Mesenchymal stem cell (in vitro differentiated cells and primary cell): ENCODE data around the gene BEGAIN.

Source experiments
- DNase-seq: peaks from one replicate; pipeline ENCODE4 v3.0.0-alpha.2; 2013
- H2AFZ ChIP-seq: one replicate; pipeline ENCODE4 v1.6.1; 2013; ENCODE audit warnings: low read depth, mild to moderate bottlenecking, control low read depth, inconsistent platforms, low read length, moderate library complexity
- H2AK5ac ChIP-seq: 2 replicates; pipeline ENCODE4 v1.6.1; 2013; ENCODE audit warnings: low read length, moderate library complexity, mild to moderate bottlenecking, inconsistent platforms; ENCODE audit not compliant: severe bottlenecking
- H2BK120ac ChIP-seq: one replicate; pipeline ENCODE4 v1.6.1; 2013; ENCODE audit warnings: low read depth, mild to moderate bottlenecking, inconsistent platforms, low read length, moderate library complexity
- H2BK12ac ChIP-seq, 2 experiments: one replicate each; pipeline ENCODE4 v1.6.1; 2013; ENCODE audit warnings: inconsistent platforms in 2 of 2, low read length in 2 of 2, mild to moderate bottlenecking in 2 of 2, moderate library complexity in 2 of 2, control low read depth in 1 of 2
- H2BK15ac ChIP-seq: one replicate; pipeline ENCODE4 v1.6.1; 2013; ENCODE audit warnings: mild to moderate bottlenecking, low read depth, inconsistent platforms; ENCODE audit not compliant: poor library complexity, severe bottlenecking
- H2BK5ac ChIP-seq: 2 replicates; pipeline ENCODE4 v1.6.1; 2013; ENCODE audit warnings: low read depth, mild to moderate bottlenecking, low read length, control low read depth, inconsistent platforms; ENCODE audit not compliant: poor library complexity, severe bottlenecking
- H3K14ac ChIP-seq, 2 experiments: one replicate each; pipeline ENCODE4 v1.6.1; 2013; ENCODE audit warnings: inconsistent platforms in 2 of 2, low read length in 2 of 2, control low read depth in 1 of 2, mild to moderate bottlenecking in 1 of 2, moderate library complexity in 1 of 2
- H3K18ac ChIP-seq, 2 experiments: one replicate each; pipeline ENCODE4 v1.6.1; 2013; ENCODE audit warnings: inconsistent platforms in 2 of 2, low read length in 2 of 2, control low read depth in 1 of 2, low read depth in 1 of 2, mild to moderate bottlenecking in 1 of 2
- H3K23ac ChIP-seq, 2 experiments: one replicate each; pipeline ENCODE4 v1.6.1; 2013; ENCODE audit warnings: inconsistent platforms in 2 of 2, low read length in 2 of 2, mild to moderate bottlenecking in 2 of 2, moderate library complexity in 2 of 2, control low read depth in 1 of 2
- H3K27ac ChIP-seq: 2 replicates; pipeline ENCODE4 v1.5.1; 2013; ENCODE audit warnings: mild to moderate bottlenecking, moderate library complexity, low read length, control low read depth, inconsistent platforms; ENCODE audit not compliant: poor library complexity, severe bottlenecking
- H3K27me3 ChIP-seq, 2 experiments: 2 replicates each; pipeline versions ENCODE4 v1.6.1 to v1.7.0; 2013; ENCODE audit warnings: low read length in 2 of 2, mild to moderate bottlenecking in 2 of 2, moderate library complexity in 2 of 2, control low read depth in 1 of 2, inconsistent platforms in 1 of 2; ENCODE audit not compliant: control insufficient read depth in 1 of 2, insufficient read depth in 1 of 2
- H3K36me3 ChIP-seq, 2 experiments: 2 replicates each; pipeline versions ENCODE4 v1.6.1 to v1.7.0; 2013; ENCODE audit warnings: low read length in 2 of 2, control low read depth in 1 of 2, inconsistent platforms in 1 of 2, low read depth in 1 of 2, mild to moderate bottlenecking in 1 of 2; ENCODE audit not compliant: insufficient read depth in 2 of 2, control insufficient read depth in 1 of 2
- H3K4ac ChIP-seq, 2 experiments: one replicate each; pipeline ENCODE4 v1.6.1; 2013; ENCODE audit warnings: inconsistent platforms in 2 of 2, low read length in 2 of 2, mild to moderate bottlenecking in 2 of 2, moderate library complexity in 2 of 2, control low read depth in 1 of 2, low read depth in 1 of 2
- H3K4me1 ChIP-seq: 2 replicates; pipeline ENCODE4 v1.6.1; 2013; ENCODE audit warnings: low read depth, low read length, control low read depth; ENCODE audit not compliant: control insufficient read depth, insufficient read depth
- H3K4me2 ChIP-seq: 2 replicates; pipeline ENCODE4 v1.6.1; 2013; ENCODE audit warnings: low read length, mild to moderate bottlenecking, inconsistent platforms; ENCODE audit not compliant: poor library complexity, severe bottlenecking
- H3K4me3 ChIP-seq, 2 experiments: 2 replicates each; pipeline versions ENCODE4 v1.5.1 to v1.7.0; 2013; ENCODE audit warnings: low read length in 2 of 2, mild to moderate bottlenecking in 2 of 2, control low read depth in 1 of 2, low read depth in 1 of 2; ENCODE audit not compliant: insufficient read depth in 1 of 2
- H3K79me1 ChIP-seq: replicated peaks from 2 replicates; pipeline ENCODE4 v1.6.1; 2013; ENCODE audit warnings: mild to moderate bottlenecking, control low read depth, low read length, inconsistent platforms; ENCODE audit not compliant: poor library complexity, severe bottlenecking
- H3K9ac ChIP-seq: 2 replicates; pipeline ENCODE4 v1.7.0; 2013; ENCODE audit warnings: mild to moderate bottlenecking, low read length, moderate library complexity
- H3K9me3 ChIP-seq: 2 replicates; pipeline ENCODE4 v1.7.0; 2013; ENCODE audit warnings: mild to moderate bottlenecking, low read length; ENCODE audit not compliant: control insufficient read depth
- H4K8ac ChIP-seq: one replicate; pipeline ENCODE4 v1.6.1; 2013; ENCODE audit warnings: inconsistent platforms, mild to moderate bottlenecking, low read length, moderate library complexity
- H4K91ac ChIP-seq: one replicate; pipeline ENCODE4 v1.6.1; 2013; ENCODE audit warnings: mild to moderate bottlenecking, low read length, inconsistent platforms
- WGBS: methylation state at CpG from one replicate; pipeline ENCODE4 v1.1.7; 2013; ENCODE audit warnings: mixed read lengths; 5-methylcytosine and 5-hydroxymethylcytosine counted together

Gene BEGAIN

GRCh38 chr14:100586153-100586402 lies 1.1 kb downstream of the BEGAIN start:
- Histone ChIP-seq H2BK12ac (no peak overlapping the region), H2AK5ac (no peak overlapping the region), H3K23ac (no peak overlapping the region), H4K91ac (no peak overlapping the region), H3K4me1 (peaks cover 16% of the 10 kb centered on the region), H3K9ac (no peak overlapping the region), H3K4me2 (peak overlapping the region; percentile 96), H3K14ac (no peak overlapping the region), H3K4me3 (peak overlapping the region in 1 of 2 experiments; percentile 8), H3K9me3 (no peaks in the 10 kb centered on the region), H3K18ac (no peak overlapping the region), H3K27me3 (peaks cover 21 to 62% of the 10 kb centered on the region in 2 experiments), H2BK15ac (no peak overlapping the region), H3K4ac (no peak overlapping the region), H2BK120ac (no peak overlapping the region), H3K36me3 (no peaks in the 10 kb centered on the region), H4K8ac (no peak overlapping the region), H2AFZ (peak overlapping the region; percentile 46), H2BK5ac (no peak overlapping the region), H3K27ac (no peak overlapping the region), H3K79me1 (no peaks in the 10 kb centered on the region)
- 47% methylated on average over 8 of the region's 8 CpGs for WGBS
- DNase-seq: no peak

- H2AFZ ChIP-seq: no peak overlapping the region
- H3K36me3 ChIP-seq: no peaks in the 10 kb centered on the region
- H4K8ac ChIP-seq: no peak overlapping the region
- H3K27me3 ChIP-seq: peaks cover 18 to 57% of the 10 kb centered on the region in 2 experiments
- H2BK12ac ChIP-seq: no peak overlapping the region
- H3K23ac ChIP-seq: no peak overlapping the region
- H3K4me1 ChIP-seq: peaks cover 16% of the 10 kb centered on the region
- no peaks in the 10 kb centered on the region for H3K79me1 ChIP-seq
- H3K27ac ChIP-seq: no peak overlapping the region
- H3K4ac ChIP-seq: no peak overlapping the region
- no peak overlapping the region for H2AK5ac ChIP-seq
- H2BK120ac ChIP-seq: no peak overlapping the region
- H3K9me3 ChIP-seq: no peaks in the 10 kb centered on the region
- no peak overlapping the region for H2BK15ac ChIP-seq
- H3K14ac ChIP-seq: no peak overlapping the region
- H4K91ac ChIP-seq: no peak overlapping the region
- H2BK5ac ChIP-seq: no peak overlapping the region
- WGBS: 92% methylated on average over 22 of the region's 23 CpGs
- H3K4me2 ChIP-seq: no peak overlapping the region
- H3K18ac ChIP-seq: no peak overlapping the region
- no peak for DNase-seq
- no peak overlapping the region for H3K9ac ChIP-seq
- peak overlapping the region in 1 of 2 experiments; percentile 8 for H3K4me3 ChIP-seq
Measured at GRCh38 chr14:100585448-100586152, 1.6 kb downstream of the BEGAIN start.

GRCh38 chr14:100584056-100585031 lies 2.9 kb downstream of the BEGAIN start:
- Histone ChIP-seq H3K4ac (no peak overlapping the region), H3K23ac (no peak overlapping the region), H2BK5ac (no peak overlapping the region), H2BK120ac (no peak overlapping the region), H3K27ac (no peak overlapping the region), H3K14ac (no peak overlapping the region), H2BK12ac (no peak overlapping the region), H3K79me1 (no peaks in the 10 kb centered on the region), H2BK15ac (no peak overlapping the region), H3K27me3 (peaks cover 15 to 45% of the 10 kb centered on the region in 2 experiments), H2AFZ (no peak overlapping the region), H3K9ac (no peak overlapping the region), H3K4me2 (no peak overlapping the region), H3K9me3 (no peaks in the 10 kb centered on the region), H3K36me3 (no peaks in the 10 kb centered on the region), H3K18ac (no peak overlapping the region), H4K8ac (no peak overlapping the region), H3K4me1 (peaks cover 16% of the 10 kb centered on the region), H4K91ac (no peak overlapping the region), H2AK5ac (no peak overlapping the region), H3K4me3 (no peak overlapping the region)
- no peak for DNase-seq
- WGBS: 83% methylated on average over 11 of the region's 12 CpGs

GRCh38 chr14:100583245-100583644 lies 4.0 kb downstream of the BEGAIN start:
- Histone ChIP-seq H3K36me3 (no peaks in the 10 kb centered on the region), H2BK12ac (no peak overlapping the region), H4K8ac (no peak overlapping the region), H3K4me2 (no peak overlapping the region), H3K27ac (no peak overlapping the region), H3K27me3 (peaks cover 7 to 36% of the 10 kb centered on the region in 2 experiments), H2AFZ (no peak overlapping the region), H3K14ac (no peak overlapping the region), H4K91ac (no peak overlapping the region), H3K4ac (no peak overlapping the region), H3K23ac (no peak overlapping the region), H3K9ac (no peak overlapping the region), H3K9me3 (peaks cover 3% of the 10 kb centered on the region), H2BK5ac (no peak overlapping the region), H2BK15ac (no peak overlapping the region), H3K4me3 (no peak overlapping the region), H2BK120ac (no peak overlapping the region), H3K4me1 (peaks cover 14% of the 10 kb centered on the region), H3K18ac (no peak overlapping the region), H2AK5ac (no peak overlapping the region), H3K79me1 (no peaks in the 10 kb centered on the region)
- no peak for DNase-seq
- WGBS: 86% methylated on average over 2 of the region's 2 CpGs
